Measurements from ENCODE around the gene HLA-G.
"Not testable (repeated sequence)": the region's sequence is repeated elsewhere in the genome, so short reads cannot be mapped to it uniquely, and the experiment has no call there.

HLA-G gene

DNA sequence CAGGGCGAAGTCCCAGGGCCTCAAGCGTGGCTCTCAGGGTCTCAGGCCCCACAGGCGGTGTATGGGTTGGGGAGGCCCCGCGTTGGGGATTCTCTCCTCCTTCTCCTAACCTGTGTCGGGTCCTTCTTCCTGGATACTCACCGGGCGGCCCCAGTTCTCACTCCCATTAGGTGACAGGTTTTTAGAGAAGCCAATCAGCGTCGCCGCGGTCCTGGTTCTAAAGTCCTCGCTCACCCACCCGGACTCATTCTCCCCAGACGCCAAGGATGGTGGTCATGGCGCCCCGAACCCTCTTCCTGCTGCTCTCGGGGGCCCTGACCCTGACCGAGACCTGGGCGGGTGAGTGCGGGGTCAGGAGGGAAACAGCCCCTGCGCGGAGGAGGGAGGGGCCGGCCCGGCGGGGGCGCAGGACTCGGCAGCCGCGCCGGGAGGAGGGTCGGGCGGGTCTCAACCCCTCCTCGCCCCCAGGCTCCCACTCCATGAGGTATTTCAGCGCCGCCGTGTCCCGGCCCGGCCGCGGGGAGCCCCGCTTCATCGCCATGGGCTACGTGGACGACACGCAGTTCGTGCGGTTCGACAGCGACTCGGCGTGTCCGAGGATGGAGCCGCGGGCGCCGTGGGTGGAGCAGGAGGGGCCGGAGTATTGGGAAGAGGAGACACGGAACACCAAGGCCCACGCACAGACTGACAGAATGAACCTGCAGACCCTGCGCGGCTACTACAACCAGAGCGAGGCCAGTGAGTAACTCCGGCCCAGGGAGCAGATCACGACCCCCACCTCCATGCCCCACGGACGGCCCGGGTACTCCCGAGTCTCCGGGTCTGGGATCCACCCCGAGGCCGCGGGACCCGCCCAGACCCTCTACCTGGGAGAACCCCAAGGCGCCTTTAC, at the start of gene HLA-G:
Gene HLA-G, plus strand, starts transcription at position 247 of the 892 bp plus-strand sequence. Its CDS starts 20 bp downstream, at position 267.
- no peak for DNase-seq

DNA sequence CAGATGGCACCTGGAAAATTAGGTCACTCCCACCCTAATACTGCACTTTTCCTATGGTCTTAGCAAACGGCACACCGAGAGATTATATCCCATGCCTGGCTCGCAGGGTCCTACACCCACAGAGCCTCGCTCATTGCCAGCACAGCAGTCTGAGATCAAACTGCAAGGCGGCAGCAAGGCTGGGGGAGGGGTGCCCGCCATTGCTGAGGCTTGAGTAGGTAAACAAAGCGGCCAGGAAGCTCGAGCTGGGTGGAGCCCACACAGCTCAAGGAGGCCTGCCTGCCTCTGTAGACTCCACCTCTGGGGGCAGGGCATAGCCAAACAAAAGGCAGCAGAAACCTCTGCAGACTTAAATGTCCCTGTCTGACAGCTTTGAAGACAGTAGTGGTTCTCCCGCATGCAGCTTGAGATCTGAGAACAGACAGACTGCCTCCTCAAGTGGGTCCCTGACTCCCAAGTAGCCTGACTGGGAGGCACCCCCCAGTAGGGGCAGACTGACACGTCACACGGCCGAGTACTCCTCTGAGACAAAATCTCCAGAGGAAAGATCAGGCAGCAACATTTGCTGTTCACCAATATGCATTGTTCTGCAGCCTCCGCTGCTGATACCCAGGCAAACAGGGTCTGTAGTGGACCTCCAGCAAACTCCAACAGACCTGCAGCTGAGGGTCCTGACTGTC, 47.5 kb upstream of the HLA-G start:
- DNase-seq = not testable (repeated sequence)

DNA sequence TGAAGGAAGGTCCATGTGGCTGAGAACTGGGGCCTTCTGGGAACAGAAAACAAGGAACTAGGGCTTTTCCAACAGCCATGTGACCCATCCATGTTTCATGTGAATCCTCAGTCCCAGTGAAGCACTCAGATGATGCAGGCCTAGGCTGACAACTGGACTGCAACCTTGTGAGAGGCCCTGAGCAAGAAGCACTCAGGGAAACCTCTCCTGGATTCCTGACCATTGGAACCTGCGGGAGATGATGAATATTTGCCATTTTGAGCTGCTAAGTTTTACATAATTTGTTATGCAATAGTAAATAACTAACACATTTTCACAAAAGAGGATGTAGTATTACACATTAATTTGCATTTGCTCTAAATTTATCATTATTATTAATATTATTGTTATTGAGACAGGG, 38.4 kb upstream of the HLA-G start:
- no peak for DNase-seq

DNA sequence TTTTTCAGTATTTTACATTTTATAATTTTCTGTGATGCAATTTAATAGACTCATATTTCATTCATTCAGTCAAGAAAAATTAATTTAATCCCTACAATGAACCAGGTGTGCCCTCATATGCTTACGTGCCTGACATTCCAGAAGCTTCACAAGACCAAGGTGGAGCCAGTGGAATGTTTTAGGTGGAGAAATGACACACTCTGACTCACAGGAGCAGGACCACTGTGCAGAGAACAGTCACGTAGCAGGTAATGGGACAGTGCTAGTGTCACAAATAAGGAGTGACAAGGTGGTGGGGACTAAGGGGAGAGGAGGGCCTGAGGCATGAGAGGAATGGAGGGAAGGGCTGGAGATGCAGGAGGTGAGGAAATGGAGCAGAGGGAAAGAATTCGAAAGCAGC, 37.0 kb upstream of the HLA-G start:
- no peak for DNase-seq

DNA sequence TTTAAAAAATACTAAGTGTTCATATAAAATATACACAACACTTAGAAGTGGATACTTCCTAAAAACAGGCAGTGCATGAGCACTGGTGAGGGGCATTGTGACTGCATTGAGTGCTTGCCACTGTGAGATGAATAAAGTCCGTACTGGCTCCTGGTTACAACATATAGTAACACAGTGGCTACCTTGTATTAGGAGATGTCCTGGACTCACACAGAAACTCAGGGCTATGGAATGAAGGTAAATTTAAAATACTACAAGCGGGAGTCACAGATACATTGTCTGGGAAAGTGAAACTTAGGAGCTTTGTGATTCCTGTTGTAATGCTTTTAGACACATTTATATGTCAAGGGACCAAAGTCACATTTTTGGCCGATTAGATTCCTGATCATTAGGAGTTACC, 36.5 kb upstream of the HLA-G start:
- DNase-seq = no peak

DNA sequence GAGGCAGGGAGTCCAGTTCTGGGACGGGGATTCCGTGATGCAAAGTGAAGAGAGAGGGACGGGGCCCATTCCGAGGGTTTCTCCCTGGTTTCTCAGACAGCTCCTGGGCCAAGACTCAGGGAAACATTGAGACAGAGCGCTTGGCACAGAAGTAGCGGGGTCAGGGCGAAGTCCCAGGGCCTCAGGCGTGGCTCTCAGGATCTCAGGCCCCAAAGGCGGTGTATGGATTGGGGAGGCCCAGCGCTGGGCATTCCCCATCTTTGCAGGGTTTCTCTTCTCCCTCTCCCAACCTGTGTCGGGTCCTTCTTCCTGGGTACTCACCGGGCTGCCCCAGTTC, 35.9 kb upstream of the HLA-G start:
- no peak for DNase-seq

DNA sequence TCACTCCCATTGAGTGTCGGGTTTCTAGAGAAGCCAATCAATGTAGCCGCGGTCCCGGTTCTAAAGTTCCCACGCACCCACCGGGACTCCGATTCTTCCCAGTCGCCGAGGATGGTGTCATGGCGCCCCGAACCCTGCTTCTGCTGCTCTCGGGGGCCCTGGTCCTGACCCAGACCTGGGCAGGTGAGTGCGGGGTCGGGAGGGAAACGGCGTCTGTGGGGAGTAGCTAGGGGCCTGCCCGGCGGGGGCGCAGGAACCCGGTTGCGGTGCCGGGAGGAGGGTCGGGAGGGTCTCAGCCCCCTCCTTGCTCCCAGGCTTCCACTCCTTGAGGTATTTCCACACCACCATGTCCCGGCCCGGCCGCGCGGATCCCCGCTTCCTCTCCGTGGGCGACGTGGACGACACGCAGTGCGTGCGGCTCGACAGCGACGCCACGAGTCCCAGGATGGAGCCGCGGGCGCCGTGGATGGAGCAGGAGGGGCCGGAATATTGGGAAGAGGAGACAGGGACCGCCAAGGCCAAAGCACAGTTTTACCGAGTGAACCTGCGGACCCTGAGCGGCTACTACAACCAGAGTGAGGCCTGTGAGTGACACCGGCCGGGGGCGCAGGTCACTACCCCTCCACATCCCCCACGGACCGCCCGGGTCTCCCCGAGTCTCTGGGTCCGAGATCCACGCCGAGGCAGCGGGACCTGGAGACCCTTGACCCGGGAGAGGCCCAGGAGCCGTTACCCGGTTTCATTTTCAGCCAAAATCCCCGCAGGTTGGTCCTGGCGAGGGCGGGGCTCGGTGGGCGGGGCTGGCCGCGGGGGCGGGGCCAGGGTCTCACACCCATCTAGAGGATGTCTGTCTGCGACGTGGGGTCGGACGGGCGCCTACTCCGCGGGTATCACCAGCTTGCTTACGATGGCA, 35.2 kb upstream of the HLA-G start:
- no peak for DNase-seq

DNA sequence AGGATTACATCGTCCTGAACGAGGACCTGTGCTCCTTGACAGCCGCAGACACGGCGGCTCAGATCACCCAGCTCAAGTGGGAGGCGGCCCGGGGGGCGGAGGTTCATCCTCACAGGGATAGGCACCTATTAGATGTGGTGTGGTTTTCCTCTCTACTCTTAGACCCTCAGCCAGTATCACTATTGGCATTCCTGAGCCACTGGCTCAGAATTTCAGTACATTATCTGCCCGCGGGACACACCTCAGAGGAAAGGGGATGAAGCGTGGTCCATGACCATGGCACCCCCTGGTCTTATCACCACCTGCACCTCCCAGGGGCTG, 34.6 kb upstream of the HLA-G start:
- no peak for DNase-seq

DNA sequence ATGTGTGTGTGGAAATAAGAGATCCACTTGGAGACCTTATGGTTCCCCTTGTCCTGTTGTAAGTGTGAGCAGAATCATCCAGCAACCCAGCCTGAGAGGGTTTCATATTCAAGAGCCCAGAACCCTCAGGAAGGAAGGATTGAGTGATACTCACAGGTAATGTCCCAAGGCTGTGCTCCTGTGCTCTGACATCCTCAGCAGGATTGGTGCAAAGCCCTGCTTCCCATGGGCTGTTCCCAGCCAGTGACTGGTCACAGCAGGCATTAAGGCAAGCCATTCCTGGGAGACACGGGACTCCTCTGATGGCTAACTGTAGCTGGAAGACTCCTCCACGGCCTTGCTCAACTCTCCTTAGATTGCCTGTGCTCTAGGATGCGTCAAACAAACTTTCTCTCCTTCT, 33.8 kb upstream of the HLA-G start:
- no peak for DNase-seq

DNA sequence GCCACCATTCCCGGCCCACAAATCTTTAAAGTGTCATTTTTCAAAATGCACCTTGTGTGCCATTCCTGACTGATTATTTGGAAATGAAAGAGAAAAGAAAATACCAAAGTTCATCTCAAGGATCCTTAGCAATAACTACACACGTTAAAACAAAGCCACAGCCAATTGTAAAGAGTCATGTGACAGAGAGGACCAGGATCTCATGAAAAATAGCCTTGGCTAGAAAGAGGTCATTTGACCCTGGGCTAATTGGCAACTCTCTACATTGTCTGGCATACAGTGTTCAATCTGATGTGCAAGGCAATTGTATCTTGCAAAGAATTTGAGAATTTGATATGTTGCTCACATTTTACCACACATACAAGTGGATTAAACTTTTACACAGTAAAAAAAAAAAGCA, 31.6 kb upstream of the HLA-G start:
- no peak for DNase-seq

DNA sequence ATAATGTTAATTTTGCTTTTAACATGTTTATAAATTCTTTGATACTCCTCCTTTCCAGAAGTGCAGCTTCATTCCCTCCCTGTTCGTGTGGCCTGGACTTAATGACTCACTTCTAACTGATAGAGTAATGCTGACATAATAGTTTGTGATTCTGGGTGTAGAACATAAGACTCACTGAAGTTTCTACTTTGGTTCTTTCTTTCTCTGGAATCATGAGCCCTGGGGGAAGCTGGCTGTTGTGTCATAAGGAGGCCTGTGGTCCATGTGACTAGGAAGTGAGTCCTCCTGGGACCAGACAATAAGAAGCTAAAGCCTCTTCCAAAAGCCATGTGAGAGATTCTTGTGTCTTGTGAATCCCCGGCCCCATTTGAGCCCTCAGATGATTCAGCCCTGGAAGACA, 30.5 kb upstream of the HLA-G start:
- no peak for DNase-seq

DNA sequence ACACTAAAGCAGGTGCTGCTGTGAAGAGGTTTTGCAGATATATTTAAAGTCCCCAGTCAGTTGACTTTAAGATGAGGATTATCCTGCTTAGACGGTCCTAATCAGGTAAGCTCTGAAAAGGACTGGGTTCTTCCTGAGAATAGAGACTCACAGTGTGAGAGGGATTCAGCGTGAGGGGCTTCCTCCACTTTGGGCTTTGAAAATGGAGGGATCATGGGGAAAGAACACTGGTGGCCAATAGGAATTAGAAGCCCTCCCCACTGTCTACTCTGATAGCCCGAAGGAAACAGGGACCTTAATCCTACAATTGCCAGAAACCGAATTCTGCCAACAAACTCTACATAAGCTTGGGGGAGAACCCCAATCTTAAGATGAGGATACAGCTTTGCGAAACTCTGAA, 29.7 kb upstream of the HLA-G start:
- DNase-seq = no peak

DNA sequence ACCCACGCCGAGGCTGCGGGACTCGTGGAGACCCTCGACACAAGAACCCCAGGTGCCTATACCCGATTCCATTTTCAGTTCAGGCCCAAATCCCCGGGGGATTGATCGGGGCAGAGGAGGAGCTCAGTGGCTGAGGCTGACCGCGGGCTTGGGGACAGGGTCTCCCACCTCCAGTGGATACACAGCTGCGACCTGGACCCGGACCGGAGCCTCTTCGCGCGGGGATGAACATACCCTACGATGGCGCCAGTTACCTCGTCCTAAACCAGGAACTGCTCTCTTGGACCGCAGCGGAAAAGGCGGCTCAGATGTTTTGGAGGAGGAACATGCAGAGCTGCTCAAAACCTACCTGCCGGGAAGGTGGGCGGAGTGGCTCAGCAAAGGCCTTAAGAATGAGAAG, 27.4 kb upstream of the HLA-G start:
- DNase-seq = no peak

DNA sequence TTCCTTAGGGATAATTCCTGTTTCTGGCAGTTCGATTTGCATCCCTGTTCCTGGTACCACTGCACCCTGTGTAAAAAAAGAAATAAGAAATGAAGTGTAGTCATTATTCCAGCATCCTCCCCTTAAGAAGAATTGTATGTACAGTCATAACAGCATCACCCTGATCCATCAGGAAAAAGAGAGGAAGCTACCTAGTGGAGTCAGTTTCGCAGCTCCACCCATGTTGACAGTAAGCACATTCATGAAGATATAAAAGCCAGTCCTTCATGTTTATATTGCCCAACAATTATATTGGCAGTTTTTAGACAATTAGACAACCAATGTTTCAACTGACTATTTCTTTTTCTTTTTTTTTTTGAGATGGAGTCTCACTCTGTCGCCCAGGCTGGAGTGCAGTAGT, 21.2 kb upstream of the HLA-G start:
- no peak for DNase-seq

DNA sequence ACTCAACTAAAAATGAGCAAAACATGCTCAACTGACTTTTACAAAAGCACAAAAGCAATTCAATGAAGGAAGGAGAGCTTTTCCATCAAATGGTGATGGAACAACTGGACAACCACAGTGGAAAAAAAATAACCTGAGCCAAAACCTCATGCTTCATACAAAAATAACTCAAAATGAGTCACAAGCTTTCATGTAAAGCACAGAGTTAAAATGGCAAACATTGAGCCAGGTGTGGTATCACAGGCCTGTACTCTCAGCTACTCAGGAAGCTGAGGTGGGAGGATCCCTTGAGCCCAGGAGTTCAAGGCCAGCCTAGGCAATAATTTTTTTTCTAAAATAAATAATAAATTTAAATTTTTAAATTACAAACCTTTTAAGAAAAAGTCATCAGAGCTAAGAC, 18.4 kb upstream of the HLA-G start:
- DNase-seq = no peak

DNA sequence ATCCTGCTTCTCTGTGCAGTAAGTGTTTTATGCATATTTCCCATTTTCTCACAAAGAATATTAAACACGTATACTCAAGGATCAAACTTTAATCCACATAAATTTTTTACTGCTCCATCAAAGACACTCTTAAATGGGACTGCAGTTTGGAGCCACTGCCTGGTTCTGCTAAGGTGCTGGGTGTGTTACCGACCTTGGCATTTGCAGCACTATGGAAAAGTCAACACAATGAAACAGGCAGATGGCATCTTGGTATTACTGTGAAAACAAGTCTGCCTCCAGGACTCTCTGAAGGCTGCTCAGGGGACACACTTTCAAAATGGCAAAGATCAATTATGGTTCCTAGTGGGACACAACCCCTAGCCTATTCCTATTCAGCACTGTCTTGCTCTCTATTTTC, 17.3 kb upstream of the HLA-G start:
- no peak for DNase-seq

DNA sequence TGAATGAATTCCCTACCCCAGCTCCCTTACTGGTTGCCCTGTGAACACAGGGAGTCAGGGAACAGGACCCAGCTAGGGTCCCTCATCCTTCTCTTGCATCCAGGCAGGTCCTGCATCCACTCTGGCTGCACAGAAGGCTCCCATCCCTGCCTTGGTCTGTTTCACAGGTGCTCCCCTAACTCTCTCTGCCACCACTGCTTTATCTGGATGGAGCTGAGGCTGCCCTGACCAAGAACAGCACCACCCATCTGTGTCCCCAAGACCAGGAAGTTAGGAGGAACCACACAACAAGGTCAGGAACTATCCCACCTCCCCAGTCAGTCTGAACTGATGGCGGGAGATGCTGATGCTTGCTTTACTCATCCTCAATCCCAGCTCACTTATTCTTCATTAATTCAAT, 16.2 kb upstream of the HLA-G start:
- no peak for DNase-seq

DNA sequence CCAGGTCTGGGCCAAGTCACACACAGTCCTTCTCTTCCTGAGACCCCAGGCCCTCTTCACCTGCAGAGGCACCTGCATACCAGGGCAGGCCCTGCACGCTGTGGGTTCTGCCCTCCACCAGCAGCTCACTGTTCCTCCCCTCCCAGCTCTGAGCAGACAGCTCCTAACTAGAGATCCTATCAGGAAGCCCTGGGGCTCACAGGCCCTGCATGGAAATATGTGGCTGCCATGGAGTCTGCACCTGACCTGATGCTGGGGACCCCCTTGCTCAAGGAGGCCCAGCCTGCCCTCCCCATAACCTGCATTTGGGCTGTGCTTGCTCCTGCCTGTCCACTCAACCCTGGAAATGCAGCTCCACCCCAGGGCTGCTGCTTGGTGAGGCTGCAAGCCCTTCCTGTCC, 14.6 kb upstream of the HLA-G start:
- no peak for DNase-seq

DNA sequence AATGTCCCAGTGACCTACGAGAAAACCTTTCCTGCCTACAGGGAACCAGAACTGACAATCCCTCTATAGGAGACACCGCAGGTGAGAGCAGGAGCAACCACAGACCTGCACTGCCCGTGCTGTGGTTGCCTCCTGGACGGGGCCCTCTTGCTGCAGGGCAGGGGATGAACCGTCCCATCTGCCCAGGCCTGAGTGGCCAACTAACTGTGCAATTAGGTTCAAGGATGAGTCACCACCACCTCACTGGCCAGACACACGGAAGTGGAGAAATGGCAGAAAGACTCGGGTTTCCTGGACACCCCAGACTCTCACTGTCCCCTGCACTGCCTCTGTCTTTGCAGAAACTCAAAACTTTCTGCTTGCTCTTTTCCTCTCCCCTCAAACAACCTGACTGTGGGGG, 13.8 kb upstream of the HLA-G start:
- DNase-seq = no peak

DNA sequence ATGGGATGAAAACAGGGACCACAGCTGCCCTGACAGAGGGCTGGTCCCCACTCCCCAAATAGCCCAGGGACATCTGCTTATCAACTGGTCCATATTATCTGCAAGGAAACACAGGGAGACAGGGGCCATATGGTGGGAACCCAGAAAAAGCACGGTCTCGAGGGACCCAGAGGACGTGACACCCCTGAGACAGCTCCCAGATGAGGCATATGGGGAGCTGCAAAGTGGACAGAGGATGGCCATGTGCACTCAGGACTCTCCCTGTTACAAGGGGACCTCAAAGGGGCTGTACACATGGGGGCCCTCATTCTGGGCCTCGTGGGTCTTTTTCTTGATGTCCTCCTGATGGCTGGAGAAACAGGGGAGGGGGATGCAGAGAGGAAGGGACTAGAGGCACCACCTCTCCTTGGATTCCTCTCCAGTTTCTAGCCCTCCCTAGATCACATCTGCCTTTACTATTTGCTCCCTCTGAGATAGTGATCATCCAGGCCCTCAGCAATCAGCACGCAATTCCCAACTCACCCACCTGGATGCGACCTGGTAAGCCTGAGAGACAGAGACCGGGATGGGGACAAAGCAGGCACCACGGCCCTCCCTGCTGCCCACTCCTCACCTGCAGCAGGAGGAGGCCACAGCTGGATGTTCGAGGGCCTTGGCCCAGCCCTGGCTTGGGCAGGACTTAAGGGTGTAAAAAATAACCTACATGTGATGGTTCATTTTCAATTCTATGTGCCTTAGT, 13.1 kb upstream of the HLA-G start:
- no peak for DNase-seq

DNA sequence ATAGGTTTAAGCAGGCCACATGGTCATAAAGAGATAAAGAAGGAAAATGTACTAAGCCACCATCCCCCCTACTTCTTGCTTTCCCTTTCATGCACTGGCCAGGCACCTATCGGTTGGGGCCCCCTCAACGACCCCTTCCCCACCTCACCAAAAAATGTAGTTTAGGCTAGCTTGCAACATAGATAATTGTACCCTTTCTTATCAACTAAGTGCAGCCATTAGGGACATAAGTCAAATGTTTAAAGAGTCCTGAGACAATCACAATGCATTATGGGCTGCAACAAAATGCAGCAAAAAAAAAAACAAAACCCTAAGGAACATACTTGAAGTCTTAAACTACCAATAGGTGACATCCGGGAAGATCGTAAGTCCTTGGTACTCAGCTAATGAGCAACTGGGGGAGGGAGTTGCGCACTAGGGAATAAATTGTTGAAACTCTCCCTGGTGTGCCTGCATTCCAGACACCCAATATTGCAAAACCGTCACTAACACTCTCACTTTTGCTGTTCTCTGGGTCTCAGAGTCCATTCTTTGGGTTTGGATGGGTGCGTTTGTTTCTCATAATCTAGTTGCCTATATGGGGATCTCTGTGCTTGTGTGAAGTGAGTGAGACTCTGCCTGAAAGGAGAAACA, 12.4 kb upstream of the HLA-G start:
- no peak for DNase-seq

DNA sequence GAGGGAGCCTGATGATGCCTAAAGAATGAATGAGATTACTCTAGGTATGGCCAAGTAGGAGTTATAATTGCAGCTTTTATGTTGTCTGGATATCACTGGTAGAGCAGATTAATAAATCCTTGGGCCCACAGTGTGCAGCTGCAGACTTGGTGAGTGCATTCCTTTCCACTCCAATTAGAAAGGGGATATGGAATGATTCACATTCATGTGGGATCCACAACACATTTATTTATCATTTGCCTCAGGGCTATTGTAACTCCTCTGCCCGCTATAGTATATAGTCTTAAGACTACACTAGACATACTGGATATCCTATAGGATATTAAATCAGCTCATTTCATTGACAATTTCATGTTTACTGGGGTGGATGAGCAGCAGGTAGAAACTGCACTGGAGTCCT, 11.6 kb upstream of the HLA-G start:
- no peak for DNase-seq

DNA sequence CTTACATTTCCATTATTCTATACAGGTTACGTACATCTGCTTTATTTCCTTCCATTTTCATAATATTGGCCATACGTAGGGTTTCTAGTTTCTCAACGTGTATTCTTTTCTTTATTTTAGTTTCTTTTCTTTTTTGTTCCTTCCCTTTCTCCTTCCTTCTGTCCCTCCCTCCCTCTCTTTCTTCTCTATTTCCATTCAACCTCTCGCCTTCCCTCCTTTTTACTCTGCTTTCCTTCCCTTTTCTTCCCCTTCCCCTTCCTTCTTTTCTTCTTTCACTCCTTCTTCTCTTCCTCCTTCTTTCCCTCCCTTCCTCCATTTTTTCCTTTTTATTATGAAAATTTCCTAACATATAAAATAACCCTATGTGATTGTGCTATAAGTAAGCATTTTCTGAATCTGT, 8.7 kb upstream of the HLA-G start:
- DNase-seq = no peak

Data from NCI-H2227 treated with DMSO at 0.1 percent for 48 hours (cell line).